HepG2 (cell line): Measurements from ENCODE around the gene DCAKD. TPM values are rescaled to one million over a fixed set of nuclear protein-coding genes. Genes with fewer than 3 reads are reported as not detected.

Source experiments
- ATAC-seq: fragments of 200-7000 bp; cut with Tn5 transposase; 3 replicates; pipeline ENCODE4 v1.9.1; 2020; ENCODE audit warnings: mild to moderate bottlenecking, moderate library complexity
- BruUV-seq: library from RNA; stranded (reverse); fragments of 400-500 nt; replicated peaks from 2 replicates; lab custom pipeline; 2021; lab: Mats Ljungman, UMichigan
- CTCF ChIA-PET: fragments of 300-600 bp; formaldehyde crosslinking; extraction: SDS; loops from one replicate; lab custom pipeline; 2021; ENCODE audit warnings: low total read pairs, inconsistent platforms, low intra/inter-chr PET ratio; lab: Yijun Ruan, JAX
- POLR2A ChIA-PET: fragments of 350-600 bp; sonication (Branson Sonifier 250); formaldehyde crosslinking; loops from one replicate; lab custom pipeline; 2020; ENCODE audit warnings: antibody characterized with exemption, inconsistent platforms; lab: Yijun Ruan, JAX
- DNase-seq: peaks from one replicate; pipeline ENCODE4 v3.0.0-alpha.2; 2015; ENCODE audit warnings: low spot score
- FAIRE-seq: peaks from 3 replicates; lab custom pipeline; 2011; peaks lifted over from hg19 to GRCh38; lab: Jason Lieb, UNC
- H2AFZ ChIP-seq: one replicate; pipeline ENCODE4 v1.6.1; 2011; ENCODE audit warnings: low read length, inconsistent platforms
- H3K27ac ChIP-seq: fragments of 300-600 bp; 3 replicates; pipeline ENCODE4 v1.8.0; 2011; ENCODE audit warnings: mixed run types, mild to moderate bottlenecking, mixed read lengths, low read length, inconsistent platforms; ENCODE audit not compliant: insufficient read depth; ENCODE audit errors: extremely low read length
- H3K27me3 ChIP-seq, 2 experiments: fragments of 200-600 bp in 1 of 2; 2 replicates in 1 of 2; 3 replicates in 1 of 2; pipeline versions ENCODE4 v1.6.0 to v1.8.0; 2011; ENCODE audit warnings: low read length in 2 of 2, mild to moderate bottlenecking in 2 of 2, moderate library complexity in 2 of 2, inconsistent platforms in 1 of 2; ENCODE audit not compliant: insufficient read depth in 2 of 2, control insufficient read depth in 1 of 2
- H3K36me3 ChIP-seq, 2 experiments: fragments of 200-600 bp in 1 of 2; replicated peaks in 1 of 2; 2 replicates in 1 of 2; 3 replicates in 1 of 2; pipeline versions ENCODE4 v1.5.1 to v1.8.0; 2011; ENCODE audit warnings: low read length in 2 of 2, inconsistent platforms in 1 of 2; ENCODE audit not compliant: insufficient read depth in 2 of 2, control insufficient read depth in 1 of 2
- H3K4me1 ChIP-seq: 2 replicates; pipeline ENCODE4 v1.5.1; 2012; ENCODE audit warnings: low read length, inconsistent platforms; ENCODE audit not compliant: insufficient read depth
- H3K4me2 ChIP-seq: 2 replicates; pipeline ENCODE4 v1.6.0; 2011; ENCODE audit warnings: low read depth, low read length, inconsistent platforms
- H3K4me3 ChIP-seq, 3 experiments: fragments of 200-600 bp in 1 of 3; sonication (generic), shearing (Covaris generic) in 1 of 3; replicated peaks in 1 of 3; 2 replicates each; pipeline ENCODE4 v1.5.1; 2011 to 2016; ENCODE audit warnings: low read length in 3 of 3, inconsistent platforms in 2 of 3, low read depth in 2 of 3, mild to moderate bottlenecking in 2 of 3, control low read depth in 1 of 3, mixed read lengths in 1 of 3; ENCODE audit not compliant: insufficient read depth in 1 of 3
- H3K79me2 ChIP-seq: one replicate; pipeline ENCODE4 v1.6.1; 2011; ENCODE audit warnings: low read length, inconsistent platforms; ENCODE audit not compliant: insufficient read depth
- H3K9ac ChIP-seq: 2 replicates; pipeline ENCODE4 v1.6.0; 2011; ENCODE audit warnings: mild to moderate bottlenecking, low read depth, low read length, inconsistent platforms; ENCODE audit not compliant: insufficient read depth
- H3K9me3 ChIP-seq: 2 replicates; pipeline ENCODE4 v1.5.1; 2012; ENCODE audit warnings: mild to moderate bottlenecking, low read length
- H4K20me1 ChIP-seq: 2 replicates; pipeline ENCODE4 v1.6.0; 2011; ENCODE audit warnings: inconsistent platforms, mild to moderate bottlenecking, low read length, moderate library complexity; ENCODE audit not compliant: insufficient read depth
- AGO2 ChIP-seq: fragments of 200-400 bp; formaldehyde crosslinking; optimal IDR thresholded peaks from 2 replicates; pipeline ENCODE3; 2017; ENCODE audit warnings: mild to moderate bottlenecking, low read depth, low read length, moderate library complexity
- HCFC1 ChIP-seq: fragments of 150-350 bp; IDR thresholded peaks from 2 replicates; pipeline ENCODE4 v1.6.1; 2014; ENCODE audit warnings: low read depth, low read length
- HOXA9 ChIP-seq: sonication (generic); formaldehyde crosslinking; IDR thresholded peaks from 2 replicates; pipeline ENCODE4 v1.8.1; 2022; ENCODE audit warnings: missing genetic modification reagents, mild to moderate bottlenecking, moderate library complexity, borderline replicate concordance
- NAIF1 ChIP-seq: sonication (generic); formaldehyde crosslinking; IDR thresholded peaks from 2 replicates; pipeline ENCODE4 v1.5.0; 2020; ENCODE audit warnings: mild to moderate bottlenecking, missing genetic modification reagents, borderline replicate concordance
- POLR2A ChIP-seq, 2 experiments: IDR thresholded peaks; 2 replicates each; pipeline ENCODE4 v1.6.1; 2011; ENCODE audit warnings: low read depth in 2 of 2, low read length in 2 of 2, mild to moderate bottlenecking in 1 of 2, moderate library complexity in 1 of 2; ENCODE audit not compliant: insufficient read depth in 1 of 2
- RCOR2 ChIP-seq: IDR thresholded peaks from 2 replicates; pipeline ENCODE4 v1.6.1; 2016; ENCODE audit warnings: missing biosample characterization, missing genetic modification reagents
- SNAPC4 ChIP-seq: sonication (generic); formaldehyde crosslinking; IDR thresholded peaks from 2 replicates; pipeline ENCODE4 v1.4.0; 2020; ENCODE audit warnings: mild to moderate bottlenecking, missing genetic modification reagents
- STAG1 ChIP-seq: sonication (generic); formaldehyde crosslinking; IDR thresholded peaks from 2 replicates; pipeline ENCODE4 v1.4.0; 2020; ENCODE audit warnings: missing genetic modification reagents
- TGIF2 ChIP-seq: IDR thresholded peaks from 2 replicates; pipeline ENCODE4 v1.6.1; 2016; ENCODE audit warnings: control low read depth, missing compliant biosample characterization
- ZBTB7B ChIP-seq: sonication (generic); formaldehyde crosslinking; IDR thresholded peaks from 2 replicates; pipeline ENCODE4 v1.4.0; 2020; ENCODE audit warnings: missing genetic modification reagents
- ZNF12 ChIP-seq: sonication (generic); formaldehyde crosslinking; IDR thresholded peaks from 2 replicates; pipeline ENCODE4 v1.5.0; 2020; ENCODE audit warnings: missing genetic modification reagents
- ZNF331 ChIP-seq: sonication (generic); formaldehyde crosslinking; IDR thresholded peaks from 2 replicates; pipeline ENCODE4 v1.4.0; 2020; ENCODE audit warnings: missing genetic modification reagents
- ZNF333 ChIP-seq: sonication (generic); formaldehyde crosslinking; IDR thresholded peaks from 2 replicates; pipeline ENCODE4 v1.4.0; 2020; ENCODE audit warnings: mild to moderate bottlenecking, missing genetic modification reagents, borderline replicate concordance
- ZNF569 ChIP-seq: sonication (generic); formaldehyde crosslinking; IDR thresholded peaks from 2 replicates; pipeline ENCODE4 v1.5.0; 2020; ENCODE audit warnings: mild to moderate bottlenecking, missing genetic modification reagents, moderate library complexity, borderline replicate concordance
- ZNF776 ChIP-seq: sonication (generic); formaldehyde crosslinking; IDR thresholded peaks from 2 replicates; pipeline ENCODE4 v1.4.0; 2020; ENCODE audit warnings: mild to moderate bottlenecking, missing genetic modification reagents
- ZSCAN22 ChIP-seq: sonication (generic); formaldehyde crosslinking; IDR thresholded peaks from 2 replicates; pipeline ENCODE4 v1.4.0; 2020; ENCODE audit warnings: mild to moderate bottlenecking, missing genetic modification reagents
- WGBS: methylation state at CpG from one replicate; pipeline ENCODE4 v1.1.6; 2017; ENCODE audit warnings: low lambda C conversion rate; 5-methylcytosine and 5-hydroxymethylcytosine counted together
- in situ Hi-C: cut with HindIII; loops from 2 replicates; pipeline ENCODE4 v1.10.0; 2017; ENCODE audit warnings: low pct_unique_long_range_greater_than_20kb; ENCODE audit not compliant: extremely low pct_ligation_motif_present
- intact Hi-C: fragments of 100-400 bp; cut with micrococcal nuclease; formaldehyde crosslinking; loops from one replicate; pipeline ENCODE4 v1.10.0; 2022; ENCODE audit not compliant: unreplicated experiment
- polyA plus RNA-seq, 8 experiments: library from polyadenylated mRNA; depleted of rRNA in 3 of 8; stranded (reverse) in 7 of 8; unstranded in 1 of 8; fragments of >200 nt; fragmentation: Illumina TruSeq in 4 of 8; extraction: Trizol in 4 of 8; gene quantifications; 2 replicates each; pipeline versions ENCODE4 v1.2.1 to v1.2.3, GENCODE V29; 2011 to 2016; ENCODE audit warnings: low read depth in 4 of 8, missing spikeins in 1 of 8, mixed read lengths in 1 of 8; ENCODE audit not compliant: insufficient read depth in 1 of 8
- total RNA-seq, 5 experiments: library from RNA; depleted of rRNA; stranded (reverse); fragments of >200 nt; fragmentation: Illumina TruSeq; extraction: Trizol; gene quantifications; 2 replicates each; pipeline ENCODE4 v1.2.3, GENCODE V29; 2016; ENCODE audit warnings: low read depth in 1 of 5

Gene DCAKD
- total and polyA plus RNA-seq, 2 of the 13 experiments (the other 11 are each of a cell fraction or from before 2014, with no cell fraction given): 25.9 to 29.2 TPM

- TF ChIP-seq AGO2 (peak; percentile 22), ZSCAN22 (CRISPR knock-in tag) (no peak), HOXA9 (CRISPR knock-in tag) (no peak), HCFC1 (no peak), NAIF1 (CRISPR knock-in tag) (no peak), ZNF331 (CRISPR knock-in tag) (no peak), ZNF12 (no peak), ZBTB7B (CRISPR knock-in tag) (no peak)
- WGBS: over 99% methylated on average over 10 of the region's 11 CpGs
- H3K36me3 ChIP-seq: peaks cover 50 to 72% of the 10 kb centered on the region in 2 experiments
- H3K27ac ChIP-seq: no peak overlapping the region
- DNase-seq: no peak
- no peak overlapping the region for H2AFZ ChIP-seq
- ChIA-PET CTCF (interaction anchor here (2.5 to 2.8 kb wide), 2 partner anchors 35 to 39 kb away, joined by 9 to 26 read pairs; partner anchors contain the start of genes ACBD4 and PLCD3), POLR2A (no interaction called here)
- H3K4me3 ChIP-seq: no peak overlapping the region
- no peak for FAIRE-seq
- 0 out of 2 replicates have a peak, but pooled peaks cover 3% of the 10 kb centered on the region for H4K20me1 ChIP-seq
- intact Hi-C loops (loop anchor here (10.0 kb wide), 1 partner anchor 192 kb away; a partner anchor contains a TSS), in situ Hi-C loops (loop anchor here (5.0 kb wide), 1 partner anchor 35 kb away; the partner anchor contains the start of gene PLCD3)
- H3K79me2 ChIP-seq: no peaks in the 10 kb centered on the region
- H3K9me3 ChIP-seq: no peaks in the 10 kb centered on the region
- H3K9ac ChIP-seq: no peak overlapping the region
- no TSS peak for BruUV-seq
- H3K4me1 ChIP-seq: peaks cover 30% of the 10 kb centered on the region
- H3K4me2 ChIP-seq: no peak overlapping the region
- H3K27me3 ChIP-seq: no peaks in the 10 kb centered on the region
- no peak for ATAC-seq
Observed at GRCh38 chr17:45096926-45097325, 45.5 kb upstream of the DCAKD start.

DNA sequence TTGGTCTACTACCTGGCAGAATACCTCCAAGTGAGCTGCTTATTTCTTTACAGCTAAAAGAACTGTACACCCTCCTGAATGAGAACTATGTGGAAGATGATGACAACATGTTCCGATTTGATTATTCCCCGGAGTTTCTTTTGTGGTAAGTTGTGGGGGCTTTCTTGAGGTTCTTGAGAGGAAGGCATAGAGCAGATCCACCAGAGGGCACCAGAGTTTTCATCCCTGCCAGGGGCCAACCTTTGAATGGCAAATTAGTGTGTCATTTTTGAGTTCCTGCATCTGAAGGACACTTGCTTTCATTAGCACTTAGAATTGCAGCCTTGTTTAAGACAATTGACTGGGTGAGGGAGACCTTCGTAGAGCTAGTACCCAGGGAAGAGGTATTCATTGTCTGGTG is 44.7 kb upstream of the DCAKD start:
- Histone ChIP-seq H3K9me3 (no peaks in the 10 kb centered on the region), H3K27me3 (no peaks in the 10 kb centered on the region), H3K9ac (no peak overlapping the region), H3K36me3 (peaks cover 55 to 80% of the 10 kb centered on the region in 2 experiments), H3K79me2 (no peaks in the 10 kb centered on the region), H3K27ac (no peak overlapping the region), H3K4me1 (peaks cover 26% of the 10 kb centered on the region), H3K4me3 (no peak overlapping the region), H4K20me1 (0 out of 2 replicates have a peak, but pooled peaks cover 3% of the 10 kb centered on the region), H2AFZ (no peak overlapping the region), H3K4me2 (no peak overlapping the region)
- peak; percentile 41 for DNase-seq
- no peak for ATAC-seq
- in situ Hi-C loops (loop anchor here (5.0 kb wide), 1 partner anchor 36 kb away; the partner anchor contains the start of gene PLCD3), intact Hi-C loops (loop anchor here (10.0 kb wide), 1 partner anchor 191 kb away; a partner anchor contains a TSS)
- POLR2A ChIA-PET: no interaction called here
- FAIRE-seq: peak; percentile 76
- BruUV-seq: no TSS peak
- CTCF ChIA-PET: interaction anchor here (2.5 to 2.8 kb wide), 2 partner anchors 36 to 39 kb away, joined by 9 to 26 read pairs; partner anchors contain the start of genes ACBD4 and PLCD3
- 94% methylated on average over 3 of the region's 3 CpGs for WGBS
- TF ChIP-seq ZNF333 (no peak), RCOR2 (CRISPR knock-in tag) (no peak), POLR2A (IDR thresholded peaks at IDR 0.05; ENCODE audit: insufficient read depth in 1 of 2, low read depth in 2 of 2, low read length in 2 of 2) (no peak), TGIF2 (no peak), STAG1 (peak; percentile 57), ZNF776 (CRISPR knock-in tag) (no peak), ZNF569 (CRISPR knock-in tag) (no peak), SNAPC4 (CRISPR knock-in tag) (no peak)
